Subcutaneous abdominal adipose tissue (tissue), 5 donors: ENCODE results near the gene CTTN.

Experiments
- H3K27ac ChIP-seq: one replicate; pipeline ENCODE4 v1.7.0; 2013; ENCODE audit warnings: low read depth, mild to moderate bottlenecking, inconsistent platforms, low read length, moderate library complexity
- H3K27me3 ChIP-seq, 5 donors: one replicate each; pipeline ENCODE4 v1.7.0; 2013; ENCODE audit warnings: low read length in 5 of 5, inconsistent platforms in 1 of 5; ENCODE audit not compliant: control insufficient read depth in 5 of 5, insufficient read depth in 4 of 5
- H3K36me3 ChIP-seq, 5 donors: one replicate each; pipeline ENCODE4 v1.7.0; 2013; ENCODE audit warnings: low read length in 5 of 5; ENCODE audit not compliant: control insufficient read depth in 5 of 5, insufficient read depth in 5 of 5
- H3K4me1 ChIP-seq, 5 donors: one replicate each; pipeline ENCODE4 v1.7.0; 2013; ENCODE audit warnings: low read length in 5 of 5, mild to moderate bottlenecking in 3 of 5, moderate library complexity in 1 of 5; ENCODE audit not compliant: control insufficient read depth in 5 of 5, insufficient read depth in 5 of 5
- H3K4me3 ChIP-seq, 5 donors: one replicate each; pipeline ENCODE4 v1.7.0; 2013; ENCODE audit warnings: low read length in 5 of 5, low read depth in 1 of 5
- H3K9ac ChIP-seq, 5 donors: one replicate each; pipeline ENCODE4 v1.7.0; 2013; ENCODE audit warnings: low read length in 5 of 5, mild to moderate bottlenecking in 4 of 5, moderate library complexity in 3 of 5
- H3K9me3 ChIP-seq, 5 donors: one replicate each; pipeline ENCODE4 v1.7.0; 2013; ENCODE audit warnings: low read length in 5 of 5; ENCODE audit not compliant: control insufficient read depth in 5 of 5
- donor health status: healthy.
- donor health status: healthy.
- donor health status: healthy.
- donor health status: healthy.
- donor health status: healthy.

Gene CTTN

DNA sequence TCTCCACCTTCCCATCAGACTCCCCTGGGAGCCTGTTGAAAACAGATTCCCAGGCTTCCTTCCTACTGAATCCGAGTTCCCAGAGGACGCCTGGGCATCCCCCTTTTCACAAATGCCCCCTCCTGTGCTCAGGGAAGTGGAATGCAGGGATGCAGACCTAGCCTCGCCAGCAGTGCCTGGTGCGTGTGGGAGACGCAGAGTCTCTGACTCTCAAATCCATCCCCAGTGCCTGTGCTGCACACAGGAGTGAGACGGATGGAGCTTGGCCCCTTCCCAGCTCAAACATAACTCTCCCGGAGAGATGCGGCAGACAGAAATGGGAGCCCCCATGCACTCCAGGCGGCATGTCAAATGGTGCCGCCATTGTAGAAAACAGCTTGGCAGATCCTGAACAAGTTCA is 62.6 kb downstream of the CTTN start:
- Histone ChIP-seq H3K27ac (no peak overlapping the region), H3K36me3 (no peaks in the 10 kb centered on the region), H3K9ac (no peak overlapping the region), H3K4me1 (peaks cover 0 to 8% (median 0%) of the 10 kb centered on the region in 5 donors), H3K27me3 (peaks cover 7 to 16% (median 12%) of the 10 kb centered on the region in 5 donors), H3K9me3 (no peaks in the 10 kb centered on the region), H3K4me3 (no peak overlapping the region)

- Histone ChIP-seq H3K4me1 (peaks cover 0 to under 1% (median 0%) of the 10 kb centered on the region in 5 donors), H3K36me3 (no peaks in the 10 kb centered on the region), H3K9ac (no peak overlapping the region), H3K9me3 (no peaks in the 10 kb centered on the region), H3K4me3 (no peak overlapping the region), H3K27ac (no peak overlapping the region), H3K27me3 (peaks cover 7 to 16% (median 12%) of the 10 kb centered on the region in 5 donors)
Observed at GRCh38 chr11:70462818-70463477, 64.6 kb downstream of the CTTN start.

DNA sequence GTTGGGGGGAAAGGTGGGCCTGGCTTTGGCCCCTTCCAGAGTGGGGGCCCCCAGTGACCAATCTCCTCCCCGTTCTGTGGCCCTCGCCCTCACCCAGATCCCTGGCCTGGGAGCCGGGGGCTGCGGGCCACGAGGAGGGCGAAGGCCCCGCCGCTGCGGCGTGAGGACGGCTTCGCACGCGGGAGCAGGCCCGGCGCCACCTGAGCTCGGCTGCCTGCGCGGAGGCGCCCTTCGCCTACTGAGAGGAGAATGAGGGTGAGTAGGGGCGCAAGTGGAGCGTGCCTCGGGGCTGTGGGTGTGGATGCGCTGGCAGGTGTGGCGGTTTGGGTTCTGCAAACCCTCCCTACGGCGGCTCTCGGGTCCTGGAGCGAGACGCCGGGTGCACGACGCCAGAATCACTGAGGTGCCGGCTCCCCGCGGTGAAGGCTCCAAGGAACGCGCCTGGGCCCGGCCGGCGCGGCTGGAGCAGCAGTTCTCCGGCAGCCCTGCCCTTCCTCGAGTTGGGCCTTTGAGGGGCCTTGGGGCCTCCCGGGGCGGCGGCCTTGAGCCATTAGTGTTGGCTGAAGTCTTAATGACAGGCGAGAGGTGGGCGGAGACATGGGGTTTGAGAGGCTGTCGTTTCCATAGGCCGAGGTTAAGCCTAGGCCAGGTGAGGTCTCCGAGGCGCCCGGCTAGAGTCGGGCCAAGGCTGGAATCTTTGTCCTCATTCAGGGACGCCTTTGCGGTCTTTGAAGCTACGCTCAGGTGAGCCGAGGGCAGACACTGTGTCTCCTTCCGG is 65.3 kb downstream of the CTTN start:
- no peak overlapping the region for H3K27ac ChIP-seq

GRCh38 chr11:70464509-70465361 is 66.4 kb downstream of the CTTN start:
- Histone ChIP-seq H3K27me3 (peaks cover 7 to 16% (median 12%) of the 10 kb centered on the region in 5 donors), H3K4me3 (no peak overlapping the region), H3K9me3 (no peaks in the 10 kb centered on the region), H3K27ac (no peak overlapping the region), H3K36me3 (no peaks in the 10 kb centered on the region), H3K4me1 (no peaks in the 10 kb centered on the region), H3K9ac (no peak overlapping the region)

More for the DNA sequence above, 65.3 kb downstream of the CTTN start:
- H3K4me1 ChIP-seq = no peaks in the 10 kb centered on the region
- peaks cover 7 to 16% (median 12%) of the 10 kb centered on the region in 5 donors for H3K27me3 ChIP-seq
- no peaks in the 10 kb centered on the region for H3K36me3 ChIP-seq
- H3K9me3 ChIP-seq = no peaks in the 10 kb centered on the region
- no peak overlapping the region for H3K4me3 ChIP-seq
- H3K9ac ChIP-seq = no peak overlapping the region

GRCh38 chr11:70466154-70466553 is 67.8 kb downstream of the CTTN start:
- peaks cover 3 to 8% (median 5%) of the 10 kb centered on the region in 5 donors for H3K27me3 ChIP-seq
- H3K27ac ChIP-seq = no peak overlapping the region
- H3K9ac ChIP-seq = no peak overlapping the region
- peaks cover 0 to 8% (median 0%) of the 10 kb centered on the region in 5 donors for H3K4me1 ChIP-seq
- H3K36me3 ChIP-seq = no peaks in the 10 kb centered on the region
- no peaks in the 10 kb centered on the region for H3K9me3 ChIP-seq
- H3K4me3 ChIP-seq = no peak overlapping the region

GRCh38 chr11:70466596-70466995 is 68.3 kb downstream of the CTTN start:
- Histone ChIP-seq H3K36me3 (no peaks in the 10 kb centered on the region), H3K9ac (no peak overlapping the region), H3K27me3 (peaks cover 3 to 8% (median 5%) of the 10 kb centered on the region in 5 donors), H3K9me3 (no peaks in the 10 kb centered on the region), H3K27ac (no peak overlapping the region), H3K4me3 (no peak overlapping the region), H3K4me1 (peaks cover 0 to 8% (median 0%) of the 10 kb centered on the region in 5 donors)

DNA sequence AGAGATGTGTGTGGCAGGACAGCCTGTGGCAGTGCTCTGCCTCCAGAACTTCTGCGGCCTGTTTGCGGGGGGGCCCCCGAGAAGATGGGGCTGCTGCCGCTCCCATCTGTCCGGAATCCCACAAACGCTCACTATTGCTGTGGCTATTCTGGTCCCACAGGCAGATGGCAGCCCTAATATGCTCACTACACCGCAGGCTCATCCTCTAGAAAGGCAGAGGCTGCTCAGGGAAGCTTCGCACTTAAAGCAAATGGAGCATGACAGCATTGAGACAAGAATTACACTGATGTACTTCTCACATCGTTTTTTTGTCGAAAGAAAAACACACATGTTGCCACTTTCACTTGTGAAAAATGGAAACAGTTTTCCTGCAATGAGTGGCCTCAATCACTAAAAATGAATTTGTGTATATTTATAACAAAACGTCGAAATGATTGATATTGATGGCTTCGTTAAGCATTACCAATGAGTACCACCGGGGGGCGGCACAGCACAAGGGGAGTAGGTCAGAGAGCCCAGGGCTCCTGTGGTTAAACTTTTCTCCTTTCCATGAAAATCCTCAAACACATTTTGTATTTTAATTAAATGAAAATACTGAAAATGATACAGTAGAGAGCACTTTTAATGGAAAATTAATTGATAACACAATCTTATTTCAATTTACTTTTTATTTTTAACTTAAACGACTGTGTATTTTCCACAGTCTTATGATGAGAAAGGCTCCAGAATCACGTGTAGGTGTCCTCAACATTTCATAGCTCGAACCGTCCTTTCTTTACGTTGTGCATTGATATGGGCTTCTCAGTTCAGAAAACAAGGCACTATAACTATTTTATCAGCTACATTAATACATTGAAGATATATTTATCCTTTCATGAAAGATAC is 69.1 kb downstream of the CTTN start:
- no peak overlapping the region for H3K9ac ChIP-seq
- H3K4me3 ChIP-seq = no peak overlapping the region
- H3K4me1 ChIP-seq = peaks cover 0 to 8% (median 0%) of the 10 kb centered on the region in 5 donors
- no peaks in the 10 kb centered on the region for H3K36me3 ChIP-seq
- no peaks in the 10 kb centered on the region for H3K9me3 ChIP-seq
- H3K27me3 ChIP-seq = peaks cover 4 to 8% (median 5%) of the 10 kb centered on the region in 5 donors
- H3K27ac ChIP-seq = no peak overlapping the region

GRCh38 chr11:70468256-70469195 is 70.2 kb downstream of the CTTN start:
- Histone ChIP-seq H3K4me1 (peaks cover 0 to 8% (median 0%) of the 10 kb centered on the region in 5 donors), H3K9me3 (no peaks in the 10 kb centered on the region), H3K36me3 (peaks cover 0 to 2% (median 0%) of the 10 kb centered on the region in 5 donors), H3K9ac (no peak overlapping the region), H3K4me3 (no peak overlapping the region), H3K27ac (no peak overlapping the region), H3K27me3 (peaks cover 5 to 10% (median 5%) of the 10 kb centered on the region in 5 donors)
